ENCODE results near the gene SPAG16.

SPAG16 gene

DNA sequence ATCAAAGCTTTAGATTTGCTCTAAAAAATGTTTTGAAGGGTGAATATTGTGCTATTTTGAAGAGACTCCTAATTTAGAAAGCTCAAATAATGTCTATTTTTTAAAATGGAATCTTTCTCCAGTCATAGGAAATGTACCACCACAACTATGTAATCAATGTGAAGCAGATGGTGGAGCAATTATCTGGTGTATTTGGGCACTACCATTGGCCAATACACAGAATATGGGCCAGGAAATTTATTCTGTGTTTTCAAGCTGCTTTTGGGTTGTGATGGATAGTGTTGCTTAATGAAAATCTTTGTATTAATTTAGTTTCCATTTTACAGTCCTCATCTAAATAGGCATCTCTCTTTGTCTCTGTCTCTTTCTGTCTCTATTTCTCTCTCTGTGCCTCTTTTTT is 1109.5 kb downstream of the SPAG16 start:
- no peak for TF ChIP-seq CTCF (IDR thresholded peaks at IDR 0.05; ENCODE audit: low read depth, low read length)
- no peaks in the 10 kb centered on the region for H3K36me3 ChIP-seq
- no peaks in the 10 kb centered on the region for H3K27me3 ChIP-seq (ENCODE audit: insufficient read depth, low read depth, severe bottlenecking)
- no peak for DNase-seq
- no peaks in the 10 kb centered on the region for H3K9me3 ChIP-seq (ENCODE audit: severe bottlenecking)
- no peak overlapping the region for H3K4me3 ChIP-seq (ENCODE audit: low read depth, low read length)
- H3K27ac ChIP-seq, result no peak overlapping the region

DNA sequence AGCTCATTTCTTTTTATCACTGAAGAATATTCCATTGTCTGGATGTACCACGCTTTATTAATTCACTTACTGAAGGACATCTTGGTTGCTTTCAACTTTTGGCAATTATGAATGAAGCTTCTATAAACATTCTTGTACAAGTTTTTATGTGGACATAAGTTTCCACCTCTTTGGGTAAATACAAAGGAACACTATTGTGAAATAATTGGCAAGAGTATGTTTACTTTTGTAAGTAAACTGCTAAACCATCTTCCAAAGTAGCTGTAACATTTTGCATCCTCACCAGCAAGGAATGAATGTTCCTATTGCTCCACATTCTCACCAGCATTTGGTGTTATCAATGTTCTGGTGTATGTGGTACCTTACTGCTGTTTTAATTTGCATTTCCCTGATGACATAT is 1110.8 kb downstream of the SPAG16 start:
- Histone ChIP-seq H3K36me3 (no peaks in the 10 kb centered on the region), H3K27ac (no peak overlapping the region), H3K27me3 (ENCODE audit: insufficient read depth, low read depth, severe bottlenecking) (no peaks in the 10 kb centered on the region), H3K9me3 (ENCODE audit: severe bottlenecking) (no peaks in the 10 kb centered on the region), H3K4me3 (ENCODE audit: low read depth, low read length) (no peak overlapping the region)
- TF ChIP-seq CTCF (IDR thresholded peaks at IDR 0.05; ENCODE audit: low read depth, low read length), result no peak
- no peak for DNase-seq

DNA sequence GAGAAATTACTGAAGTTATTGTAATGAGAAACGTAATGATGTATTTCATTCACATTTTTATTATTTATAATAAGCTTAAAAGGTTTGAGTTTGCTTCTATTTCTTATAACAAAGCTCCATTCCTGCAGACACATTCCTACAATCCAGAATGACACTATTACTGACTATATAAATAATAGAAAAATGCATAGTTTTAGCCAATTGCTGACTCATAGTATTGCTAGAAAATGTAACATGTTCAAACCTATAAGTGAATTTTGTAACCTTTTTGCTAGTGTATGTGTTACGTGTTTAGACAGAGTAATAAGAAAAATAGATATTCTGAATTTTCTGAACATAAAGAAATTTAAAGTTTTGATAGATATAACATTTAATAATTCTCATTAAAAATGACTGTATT is 1117.3 kb downstream of the SPAG16 start:
- no peak overlapping the region for H3K4me3 ChIP-seq (ENCODE audit: low read depth, low read length)
- H3K36me3 ChIP-seq, result no peaks in the 10 kb centered on the region
- no peak overlapping the region for H3K27ac ChIP-seq
- TF ChIP-seq CTCF (IDR thresholded peaks at IDR 0.05; ENCODE audit: low read depth, low read length), result no peak
- H3K27me3 ChIP-seq (ENCODE audit: insufficient read depth, low read depth, severe bottlenecking), result no peaks in the 10 kb centered on the region
- no peaks in the 10 kb centered on the region for H3K9me3 ChIP-seq (ENCODE audit: severe bottlenecking)
- no peak for DNase-seq

GRCh38 chr2:214410128-214410775 is 1126.0 kb downstream of the SPAG16 start:
- H3K4me3 ChIP-seq (ENCODE audit: low read depth, low read length), result peak overlapping the region; percentile 26; the same call in 1 of the 2 replicates
- H3K9me3 ChIP-seq (ENCODE audit: severe bottlenecking), result no peaks in the 10 kb centered on the region
- TF ChIP-seq CTCF (IDR thresholded peaks at IDR 0.05; ENCODE audit: low read depth, low read length), result no peak
- no peaks in the 10 kb centered on the region for H3K27me3 ChIP-seq (ENCODE audit: insufficient read depth, low read depth, severe bottlenecking)
- no peak overlapping the region for H3K27ac ChIP-seq
- no peak for DNase-seq
- no peaks in the 10 kb centered on the region for H3K36me3 ChIP-seq

DNA sequence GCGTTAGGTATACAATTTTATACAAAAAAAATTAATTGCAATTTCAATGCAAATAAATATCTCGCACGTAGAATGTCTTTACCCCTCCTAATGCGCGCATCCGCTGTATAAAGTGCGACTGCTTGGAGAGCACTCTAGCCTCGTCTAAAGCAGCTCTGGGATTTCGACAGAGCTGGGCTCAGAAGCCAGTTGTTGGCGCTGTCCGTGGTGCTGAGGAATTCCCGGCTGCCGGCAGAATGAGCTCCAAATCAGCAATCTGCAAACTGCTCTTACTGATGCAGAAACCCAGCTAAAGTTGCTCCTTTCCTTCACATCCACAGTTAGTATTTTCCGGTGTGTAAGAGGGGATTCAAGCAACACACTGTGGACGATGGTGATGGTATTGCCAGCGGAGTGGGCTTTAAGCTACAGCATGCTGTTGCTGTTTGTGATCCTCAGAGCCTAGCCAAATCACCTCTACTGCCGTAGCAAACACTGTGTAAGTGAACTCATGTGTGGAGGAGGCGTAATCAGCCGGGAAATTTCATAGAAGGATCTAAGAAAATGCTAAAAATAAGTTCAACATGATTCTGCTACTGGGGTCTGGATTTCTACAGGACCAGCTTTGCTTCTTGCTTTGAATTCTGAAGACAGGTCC is 1126.8 kb downstream of the SPAG16 start, which contains the start of gene VWC2L:
VWC2L (plus strand) TSS at position 137 of the 637 bp plus-strand sequence. CDS start 3,140 bp downstream, outside the sequence.
- Histone ChIP-seq H3K9me3 (ENCODE audit: severe bottlenecking) (no peaks in the 10 kb centered on the region), H3K4me3 (ENCODE audit: low read depth, low read length) (peak within 1 kb of the TSS; percentile 26), H3K27me3 (ENCODE audit: insufficient read depth, low read depth, severe bottlenecking) (no peaks in the 10 kb centered on the region), H3K36me3 (no peaks in the 10 kb centered on the region), H3K27ac (no peak within 1 kb of the TSS)
- peak; percentile 40 for DNase-seq
- TF ChIP-seq CTCF (IDR thresholded peaks at IDR 0.05; ENCODE audit: low read depth, low read length), result 0 out of 2 replicates have a peak, but pooled peaks have one; percentile 15

Data from WERI-Rb-1 (cell line).